Neural progenitor cell (in vitro differentiated cells): ENCODE measurements around the gene JAK2. TPM values are rescaled to one million over a fixed set of nuclear protein-coding genes. Genes with fewer than 3 reads are reported as not detected.

Experiments used
- DNase-seq: peaks from one replicate; pipeline ENCODE4 v3.0.0-alpha.2; 2016; ENCODE audit warnings: low spot score
- H2AFZ ChIP-seq: fragments of 200-600 bp; sonication (generic); replicated peaks from 2 replicates; pipeline ENCODE4 v1.6.1; 2016; ENCODE audit warnings: antibody characterized with exemption
- H3F3A ChIP-seq: fragments of 200-600 bp; sonication (generic); 2 replicates; pipeline ENCODE4 v1.6.1; 2016; ENCODE audit warnings: antibody characterized with exemption, low read depth
- H3K27ac ChIP-seq: fragments of 200-600 bp; sonication (generic); 2 replicates; pipeline ENCODE4 v1.5.1; 2016; ENCODE audit warnings: mild to moderate bottlenecking
- H3K27me3 ChIP-seq: fragments of 200-600 bp; sonication (generic); 2 replicates; pipeline ENCODE4 v1.6.1; 2016; ENCODE audit warnings: mild to moderate bottlenecking, moderate library complexity
- H3K36me3 ChIP-seq: fragments of 200-600 bp; sonication (generic); 2 replicates; pipeline ENCODE4 v1.5.1; 2016
- H3K4me1 ChIP-seq: fragments of 200-600 bp; sonication (generic); 2 replicates; pipeline ENCODE4 v1.6.1; 2016; ENCODE audit warnings: mixed run types
- H3K4me2 ChIP-seq: fragments of 200-600 bp; sonication (generic); 2 replicates; pipeline ENCODE4 v1.6.1; 2016
- H3K4me3 ChIP-seq: fragments of 200-600 bp; sonication (generic); 2 replicates; pipeline ENCODE4 v1.5.1; 2016
- H3K79me2 ChIP-seq: fragments of 200-600 bp; sonication (generic); 2 replicates; pipeline ENCODE4 v1.6.1; 2016; ENCODE audit warnings: low read depth
- H3K9ac ChIP-seq: fragments of 200-600 bp; sonication (generic); 2 replicates; pipeline ENCODE4 v1.6.1; 2016
- H3K9me3 ChIP-seq: fragments of 200-600 bp; sonication (generic); 2 replicates; pipeline ENCODE4 v1.5.1; 2016; ENCODE audit warnings: low read depth
- H4K20me1 ChIP-seq: fragments of 200-600 bp; sonication (generic); 2 replicates; pipeline ENCODE4 v1.6.1; 2016; ENCODE audit warnings: low read depth
- H3K27ac Mint-ChIP-seq: 3 replicates; pipeline ENCODE4 v1.8.0; 2021; ENCODE audit warnings: mixed read lengths
- H3K27me3 Mint-ChIP-seq: 2 replicates; pipeline ENCODE4 v1.8.0; 2022; ENCODE audit warnings: low read depth, mild to moderate bottlenecking, inconsistent platforms, moderate library complexity, mixed read lengths; ENCODE audit not compliant: insufficient read depth
- H3K36me3 Mint-ChIP-seq: 3 replicates; pipeline ENCODE4 v1.8.0; 2021; ENCODE audit warnings: mixed read lengths
- H3K4me1 Mint-ChIP-seq: 3 replicates; pipeline ENCODE4 v1.8.0; 2021; ENCODE audit warnings: mixed read lengths
- H3K4me3 Mint-ChIP-seq: 3 replicates; pipeline ENCODE4 v1.8.0; 2021; ENCODE audit warnings: mild to moderate bottlenecking, moderate library complexity, mixed read lengths
- H3K9me3 Mint-ChIP-seq: 3 replicates; pipeline ENCODE4 v1.8.0; 2020; ENCODE audit warnings: mixed read lengths
- EZH2 ChIP-seq: fragments of 200-600 bp; sonication (generic); IDR thresholded peaks from 2 replicates; pipeline ENCODE4 v1.6.1; 2017; ENCODE audit warnings: antibody characterized with exemption, mild to moderate bottlenecking, moderate library complexity
- EZH2phosphoT487 ChIP-seq: fragments of 200-600 bp; sonication (generic); IDR thresholded peaks from 2 replicates; pipeline ENCODE4 v1.6.1; 2017; ENCODE audit warnings: antibody characterized with exemption
- total RNA-seq: library from RNA; depleted of rRNA; stranded (reverse); fragments of >200 nt; gene quantifications from 2 replicates; pipeline ENCODE4 v1.2.3, GENCODE V29; 2015; ENCODE audit warnings: low replicate concordance
- TF ChIP-seq, protein P1 (sequence below): fragments of 200-600 bp; sonication (generic); IDR thresholded peaks from 2 replicates; pipeline ENCODE4 v1.5.1; 2017; ENCODE audit warnings: antibody characterized with exemption, mild to moderate bottlenecking

Gene JAK2
- total RNA-seq, 1 donor from 2014 or later, result 3.9 TPM

DNA sequence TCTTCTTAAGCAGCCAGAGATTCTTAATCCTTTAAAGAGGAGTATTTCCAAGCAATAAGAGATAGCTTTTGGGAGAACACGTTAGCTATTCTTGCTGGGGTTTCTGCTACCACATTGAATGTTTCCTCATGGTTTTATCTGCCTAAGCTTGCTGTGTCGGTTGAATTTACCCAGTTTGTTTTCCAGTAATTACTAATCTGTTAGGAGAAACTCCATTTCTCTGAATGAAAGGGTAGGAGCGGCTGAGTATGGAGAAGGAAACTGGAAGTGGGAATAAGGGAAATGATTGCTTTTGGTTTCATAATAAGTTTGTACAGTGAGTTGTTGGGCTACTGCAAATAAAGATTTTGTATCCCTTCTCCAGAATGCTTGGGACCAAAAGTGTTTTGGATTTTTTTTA is 1.2 kb downstream of the JAK2 start:
- peak overlapping the region; percentile 95 for H2AFZ ChIP-seq
- Mint-ChIP-seq H3K36me3 (no peaks in the 10 kb centered on the region), H3K4me1 (peaks cover 15% of the 10 kb centered on the region), H3K9me3 (no peaks in the 10 kb centered on the region), H3K27ac (no peak overlapping the region), H3K4me3 (peak overlapping the region; percentile 86), H3K27me3 (peaks cover 6% of the 10 kb centered on the region)
- peak overlapping the region; percentile 91 for H3K4me2 ChIP-seq
- H3K27ac ChIP-seq, result no peak overlapping the region
- H3K4me3 ChIP-seq, result peak overlapping the region; percentile 82
- TF ChIP-seq EZH2, result no peak
- TF ChIP-seq, protein P1, sequence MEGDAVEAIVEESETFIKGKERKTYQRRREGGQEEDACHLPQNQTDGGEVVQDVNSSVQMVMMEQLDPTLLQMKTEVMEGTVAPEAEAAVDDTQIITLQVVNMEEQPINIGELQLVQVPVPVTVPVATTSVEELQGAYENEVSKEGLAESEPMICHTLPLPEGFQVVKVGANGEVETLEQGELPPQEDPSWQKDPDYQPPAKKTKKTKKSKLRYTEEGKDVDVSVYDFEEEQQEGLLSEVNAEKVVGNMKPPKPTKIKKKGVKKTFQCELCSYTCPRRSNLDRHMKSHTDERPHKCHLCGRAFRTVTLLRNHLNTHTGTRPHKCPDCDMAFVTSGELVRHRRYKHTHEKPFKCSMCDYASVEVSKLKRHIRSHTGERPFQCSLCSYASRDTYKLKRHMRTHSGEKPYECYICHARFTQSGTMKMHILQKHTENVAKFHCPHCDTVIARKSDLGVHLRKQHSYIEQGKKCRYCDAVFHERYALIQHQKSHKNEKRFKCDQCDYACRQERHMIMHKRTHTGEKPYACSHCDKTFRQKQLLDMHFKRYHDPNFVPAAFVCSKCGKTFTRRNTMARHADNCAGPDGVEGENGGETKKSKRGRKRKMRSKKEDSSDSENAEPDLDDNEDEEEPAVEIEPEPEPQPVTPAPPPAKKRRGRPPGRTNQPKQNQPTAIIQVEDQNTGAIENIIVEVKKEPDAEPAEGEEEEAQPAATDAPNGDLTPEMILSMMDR, result no peak
- TF ChIP-seq EZH2phosphoT487, result no peak
- peaks cover 36% of the 10 kb centered on the region for H3K27me3 ChIP-seq
- H3K4me1 ChIP-seq, result peaks cover 14% of the 10 kb centered on the region
- no peak overlapping the region for H3K9ac ChIP-seq
- no peak for DNase-seq
- no peaks in the 10 kb centered on the region for H4K20me1 ChIP-seq
- no peaks in the 10 kb centered on the region for H3K9me3 ChIP-seq
- H3K79me2 ChIP-seq, result no peaks in the 10 kb centered on the region
- peaks cover 37% of the 10 kb centered on the region for H3F3A ChIP-seq
- no peaks in the 10 kb centered on the region for H3K36me3 ChIP-seq

GRCh38 chr9:4986783-4987182 is 1.7 kb downstream of the JAK2 start:
- H3K4me1 ChIP-seq, result peaks cover 14% of the 10 kb centered on the region
- no peaks in the 10 kb centered on the region for H3K79me2 ChIP-seq
- H3K27me3 ChIP-seq, result peaks cover 36% of the 10 kb centered on the region
- H3K4me2 ChIP-seq, result peak overlapping the region; percentile 91
- peaks cover 6% of the 10 kb centered on the region for H3K27me3 Mint-ChIP-seq
- no peaks in the 10 kb centered on the region for H3K36me3 ChIP-seq
- H2AFZ ChIP-seq, result no peak overlapping the region
- H3K4me1 Mint-ChIP-seq, result peaks cover 15% of the 10 kb centered on the region
- no peak overlapping the region for H3K4me3 ChIP-seq
- no peak overlapping the region for H3K27ac ChIP-seq
- no peak overlapping the region for H3K9ac ChIP-seq
- peaks cover 37% of the 10 kb centered on the region for H3F3A ChIP-seq
- no peak for DNase-seq
- H3K9me3 Mint-ChIP-seq, result no peaks in the 10 kb centered on the region
- H3K27ac Mint-ChIP-seq, result no peak overlapping the region
- no peak overlapping the region for H3K4me3 Mint-ChIP-seq
- TF ChIP-seq EZH2phosphoT487, result no peak
- H3K9me3 ChIP-seq, result no peaks in the 10 kb centered on the region
- no peaks in the 10 kb centered on the region for H3K36me3 Mint-ChIP-seq
- no peaks in the 10 kb centered on the region for H4K20me1 ChIP-seq

DNA sequence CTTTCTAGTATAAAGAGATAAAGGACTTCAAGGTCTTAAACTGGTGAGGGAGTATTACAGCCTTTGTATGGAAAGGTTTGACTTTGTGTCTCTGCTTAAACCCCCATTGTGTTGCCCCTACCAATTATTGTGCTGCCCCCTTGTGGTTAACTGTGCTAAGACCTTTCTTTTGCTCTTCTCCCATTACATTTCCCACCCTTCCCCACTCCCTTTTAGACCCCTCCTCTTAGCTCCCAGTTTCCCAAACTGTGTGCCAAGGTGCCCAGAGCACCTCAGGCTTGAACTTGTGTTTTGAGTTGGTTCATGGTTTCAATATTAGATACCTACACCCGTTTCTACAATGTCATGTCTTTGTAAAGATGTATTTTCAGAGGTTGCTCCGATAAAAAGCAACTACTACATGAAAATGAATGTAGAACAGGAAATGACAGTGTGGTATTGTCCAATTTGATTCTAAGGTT is 2.9 kb downstream of the JAK2 start:
- H3K36me3 Mint-ChIP-seq, result peaks cover 3% of the 10 kb centered on the region
- no peaks in the 10 kb centered on the region for H3K79me2 ChIP-seq
- peaks cover 37% of the 10 kb centered on the region for H3F3A ChIP-seq
- no peak overlapping the region for H3K9ac ChIP-seq
- H3K4me3 ChIP-seq, result no peak overlapping the region
- H4K20me1 ChIP-seq, result no peaks in the 10 kb centered on the region
- no peak overlapping the region for H3K27ac Mint-ChIP-seq
- H3K27ac ChIP-seq, result no peak overlapping the region
- H3K27me3 ChIP-seq, result peaks cover 34% of the 10 kb centered on the region
- peaks cover 14% of the 10 kb centered on the region for H3K4me1 ChIP-seq
- peaks cover 2% of the 10 kb centered on the region for H3K9me3 Mint-ChIP-seq
- H3K4me2 ChIP-seq, result no peak overlapping the region
- no peaks in the 10 kb centered on the region for H3K36me3 ChIP-seq
- peaks cover 15% of the 10 kb centered on the region for H3K4me1 Mint-ChIP-seq
- no peak overlapping the region for H2AFZ ChIP-seq
- H3K4me3 Mint-ChIP-seq, result no peak overlapping the region
- peak; percentile 88 for DNase-seq
- no peaks in the 10 kb centered on the region for H3K9me3 ChIP-seq
- peaks cover 4% of the 10 kb centered on the region for H3K27me3 Mint-ChIP-seq
- TF ChIP-seq EZH2phosphoT487, result no peak
- TF ChIP-seq, protein P1, result peak; percentile 76

DNA sequence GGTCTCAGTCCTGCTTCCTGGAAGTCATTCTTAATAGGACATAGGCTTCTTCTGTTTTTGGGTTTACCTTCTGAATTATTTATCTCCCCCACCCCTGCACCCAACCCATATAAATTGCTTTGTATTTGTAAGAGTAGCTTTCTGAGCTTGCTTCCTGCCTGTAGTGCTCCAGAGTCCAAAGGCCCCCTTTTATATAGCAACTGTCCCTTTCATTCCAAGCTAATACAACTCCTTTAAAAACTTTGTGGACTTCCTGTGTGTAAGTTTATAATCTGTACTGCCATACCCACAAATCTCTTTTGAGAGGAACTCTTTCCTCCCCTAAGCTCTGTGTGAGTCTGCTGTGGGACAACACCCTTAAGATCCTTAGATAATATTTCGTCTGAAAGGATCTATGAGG is 7.8 kb downstream of the JAK2 start:
- no peak for DNase-seq
- Histone ChIP-seq H3K36me3 (no peaks in the 10 kb centered on the region), H2AFZ (no peak overlapping the region), H3K79me2 (no peaks in the 10 kb centered on the region), H4K20me1 (no peaks in the 10 kb centered on the region), H3K4me3 (no peak overlapping the region), H3K27ac (no peak overlapping the region), H3K27me3 (no peaks in the 10 kb centered on the region), H3F3A (no peaks in the 10 kb centered on the region), H3K4me1 (peaks cover 4% of the 10 kb centered on the region), H3K9ac (no peak overlapping the region), H3K4me2 (no peak overlapping the region), H3K9me3 (no peaks in the 10 kb centered on the region)
- Mint-ChIP-seq H3K27ac (no peak overlapping the region), H3K4me3 (no peak overlapping the region), H3K9me3 (peaks cover 8% of the 10 kb centered on the region), H3K27me3 (no peaks in the 10 kb centered on the region), H3K36me3 (peaks cover 7% of the 10 kb centered on the region), H3K4me1 (no peaks in the 10 kb centered on the region)
- no peak for TF ChIP-seq EZH2phosphoT487
- TF ChIP-seq, protein P1, result no peak
- TF ChIP-seq EZH2, result no peak
